A673 (cell line): ENCODE results near the gene SBF2. TPM values are rescaled to one million over a fixed set of nuclear protein-coding genes. Genes with fewer than 3 reads are reported as not detected.
A peak's percentile ranks its signal among the peaks of the same experiment; 100 is the strongest.

Experiments used
- BruUV-seq: library from RNA; stranded (reverse); fragments of 400-500 nt; replicated peaks from 2 replicates; lab custom pipeline; 2021; lab: Mats Ljungman, UMichigan
- CTCF ChIA-PET: fragments of 300-600 bp; sonication (Branson Sonifier 250); formaldehyde crosslinking; loops from one replicate; lab custom pipeline; 2022; ENCODE audit warnings: antibody characterized with exemption; lab: Charles Lee
- POLR2A ChIA-PET: fragments of 300-600 bp; sonication (Branson Sonifier 250); formaldehyde crosslinking; loops from one replicate; lab custom pipeline; 2022; ENCODE audit warnings: antibody characterized with exemption; ENCODE audit not compliant: low non-redundant PET; lab: Charles Lee
- DNase-seq: peaks from one replicate; pipeline ENCODE4 v3.0.0-alpha.2; 2015; ENCODE audit warnings: low spot score
- H3K27ac ChIP-seq: fragments of 200-600 bp; sonication (generic); 2 replicates; pipeline ENCODE4 v1.5.1; 2016; ENCODE audit warnings: mixed run types, low read depth, mild to moderate bottlenecking, mixed read lengths, antibody characterized with exemption, low read length; ENCODE audit not compliant: poor library complexity, severe bottlenecking
- H3K27me3 ChIP-seq: fragments of 200-600 bp; sonication (generic); replicated peaks from 2 replicates; pipeline ENCODE4 v1.6.1; 2017; ENCODE audit warnings: mixed run types, low read depth, mild to moderate bottlenecking, mixed read lengths, antibody characterized with exemption, low read length; ENCODE audit not compliant: insufficient read depth, poor library complexity
- H3K36me3 ChIP-seq: fragments of 200-600 bp; sonication (generic); 2 replicates; pipeline ENCODE4 v1.6.1; 2016; ENCODE audit warnings: mixed run types, mild to moderate bottlenecking, mixed read lengths, antibody characterized with exemption, low read length; ENCODE audit not compliant: insufficient read depth, poor library complexity, severe bottlenecking
- H3K4me1 ChIP-seq: fragments of 200-600 bp; sonication (generic); 2 replicates; pipeline ENCODE4 v1.6.1; 2017; ENCODE audit warnings: mixed run types, mild to moderate bottlenecking, mixed read lengths, antibody characterized with exemption, low read length; ENCODE audit not compliant: insufficient read depth, poor library complexity, severe bottlenecking
- H3K4me3 ChIP-seq: fragments of 200-600 bp; sonication (generic); 2 replicates; pipeline ENCODE4 v1.5.1; 2016; ENCODE audit warnings: low read depth, mixed run types, mild to moderate bottlenecking, mixed read lengths, low read length; ENCODE audit not compliant: poor library complexity, severe bottlenecking
- H3K9me3 ChIP-seq: fragments of 200-600 bp; sonication (generic); 2 replicates; pipeline ENCODE4 v1.6.1; 2016; ENCODE audit warnings: mixed run types, low read depth, mild to moderate bottlenecking, mixed read lengths, antibody characterized with exemption, low read length; ENCODE audit not compliant: poor library complexity, severe bottlenecking
- CTCF ChIP-seq: fragments of 300-800, 200-600 bp; sonication (generic); conservative IDR thresholded peaks from 2 replicates; pipeline ENCODE4 v1.5.1; 2017; ENCODE audit warnings: low read depth, mild to moderate bottlenecking, antibody characterized with exemption, low read length, moderate library complexity, mixed read lengths
- EZH2 ChIP-seq: fragments of 200-600 bp; sonication (generic); IDR thresholded peaks from 2 replicates; pipeline ENCODE4 v1.6.1; 2017; ENCODE audit warnings: borderline replicate concordance, low read depth, mild to moderate bottlenecking, mixed read lengths, antibody characterized with exemption, low read length; ENCODE audit not compliant: poor library complexity, severe bottlenecking
- intact Hi-C: fragments of 100-400 bp; cut with micrococcal nuclease; formaldehyde crosslinking; loops from one replicate; pipeline ENCODE4 v1.10.0; 2022; ENCODE audit not compliant: unreplicated experiment
- total RNA-seq: library from RNA; stranded (reverse); gene quantifications from 2 replicates; pipeline ENCODE4 v1.2.3, GENCODE V29; 2021

SBF2 gene
- total RNA-seq, 1 experiment from 2014 or later, result 31.8 TPM

- Histone ChIP-seq H3K27me3 (no peaks in the 10 kb centered on the region), H3K27ac (peak overlapping the region; percentile 56), H3K9me3 (no peaks in the 10 kb centered on the region), H3K4me1 (peaks cover 46% of the 10 kb centered on the region), H3K4me3 (no peak overlapping the region), H3K36me3 (no peaks in the 10 kb centered on the region)
- TF ChIP-seq CTCF (no peak), EZH2 (no peak)
- DNase-seq, result peak; percentile 98
- intact Hi-C loops, result loop anchor here (2.0 to 5.0 kb wide), 4 partner anchors 106 to 874 kb away; no protein-coding TSS in a partner anchor
- ChIA-PET CTCF (interaction anchor here (0.6 to 1.8 kb wide), 3 partner anchors 110 to 445 kb away, joined by 3 to 8 read pairs (median 3); no protein-coding TSS in a partner anchor), POLR2A (no interaction called here)
- BruUV-seq, result no TSS peak
These were observed 431.0 kb downstream of the SBF2 start for GRCh38 chr11:9862981-9863380.

- Histone ChIP-seq H3K36me3 (no peaks in the 10 kb centered on the region), H3K9me3 (no peaks in the 10 kb centered on the region), H3K4me1 (peaks cover 49% of the 10 kb centered on the region), H3K27me3 (no peaks in the 10 kb centered on the region), H3K27ac (peak overlapping the region; percentile 49), H3K4me3 (no peak overlapping the region)
- CTCF ChIA-PET, result interaction anchor here (0.6 to 1.8 kb wide), 4 partner anchors 59 to 446 kb away, joined by 3 to 8 read pairs (median 4); no protein-coding TSS in a partner anchor
- no TSS peak for BruUV-seq
- POLR2A ChIA-PET, result no interaction called here
- peak; percentile 81 for DNase-seq
- intact Hi-C loops, result loop anchor here (2.0 to 5.0 kb wide), 4 partner anchors 105 to 875 kb away; no protein-coding TSS in a partner anchor
- TF ChIP-seq EZH2 (no peak), CTCF (peak; percentile 86)
These were observed 431.9 kb downstream of the SBF2 start for GRCh38 chr11:9861860-9862725.

GRCh38 chr11:9859554-9860305 lies 434.3 kb downstream of the SBF2 start:
- DNase-seq, result no peak
- Histone ChIP-seq H3K27me3 (no peaks in the 10 kb centered on the region), H3K36me3 (no peaks in the 10 kb centered on the region), H3K27ac (peak overlapping the region; percentile 33), H3K9me3 (no peaks in the 10 kb centered on the region), H3K4me1 (peaks cover 49% of the 10 kb centered on the region), H3K4me3 (no peak overlapping the region)
- POLR2A ChIA-PET, result no interaction called here
- BruUV-seq, result no TSS peak
- intact Hi-C loops, result loop anchor here (5.0 kb wide), 2 partner anchors 102 to 878 kb away; no protein-coding TSS in a partner anchor
- CTCF ChIA-PET, result interaction anchor here (0.6 kb wide), 1 partner anchor 892 kb away, joined by 3 read pairs; the partner anchor contains the start of gene CTR9
- TF ChIP-seq CTCF, result no peak
